HepG2 (cell line): ENCODE results near the gene PNPLA3. TPM values are rescaled to one million over a fixed set of nuclear protein-coding genes. Genes with fewer than 3 reads are reported as not detected.

ENCODE experiments used
- ATAC-seq: fragments of 200-7000 bp; cut with Tn5 transposase; 3 replicates; pipeline ENCODE4 v1.9.1; 2020; ENCODE audit warnings: mild to moderate bottlenecking, moderate library complexity
- BruUV-seq: library from RNA; stranded (reverse); fragments of 400-500 nt; replicated peaks from 2 replicates; lab custom pipeline; 2021; lab: Mats Ljungman, UMichigan
- CTCF ChIA-PET: fragments of 300-600 bp; formaldehyde crosslinking; extraction: SDS; loops from one replicate; lab custom pipeline; 2021; ENCODE audit warnings: low total read pairs, inconsistent platforms, low intra/inter-chr PET ratio; lab: Yijun Ruan, JAX
- POLR2A ChIA-PET: fragments of 350-600 bp; sonication (Branson Sonifier 250); formaldehyde crosslinking; loops from one replicate; lab custom pipeline; 2020; ENCODE audit warnings: antibody characterized with exemption, inconsistent platforms; lab: Yijun Ruan, JAX
- DNase-seq: peaks from one replicate; pipeline ENCODE4 v3.0.0-alpha.2; 2015; ENCODE audit warnings: low spot score
- FAIRE-seq: peaks from 3 replicates; lab custom pipeline; 2011; peaks lifted over from hg19 to GRCh38; lab: Jason Lieb, UNC
- H2AFZ ChIP-seq: one replicate; pipeline ENCODE4 v1.6.1; 2011; ENCODE audit warnings: low read length, inconsistent platforms
- H3K27ac ChIP-seq: fragments of 300-600 bp; 3 replicates; pipeline ENCODE4 v1.8.0; 2011; ENCODE audit warnings: mixed run types, mild to moderate bottlenecking, mixed read lengths, low read length, inconsistent platforms; ENCODE audit not compliant: insufficient read depth; ENCODE audit errors: extremely low read length
- H3K27me3 ChIP-seq, 2 experiments: fragments of 200-600 bp in 1 of 2; 2 replicates in 1 of 2; 3 replicates in 1 of 2; pipeline versions ENCODE4 v1.6.0 to v1.8.0; 2011; ENCODE audit warnings: low read length in 2 of 2, mild to moderate bottlenecking in 2 of 2, moderate library complexity in 2 of 2, inconsistent platforms in 1 of 2; ENCODE audit not compliant: insufficient read depth in 2 of 2, control insufficient read depth in 1 of 2
- H3K36me3 ChIP-seq, 2 experiments: fragments of 200-600 bp in 1 of 2; replicated peaks in 1 of 2; 2 replicates in 1 of 2; 3 replicates in 1 of 2; pipeline versions ENCODE4 v1.5.1 to v1.8.0; 2011; ENCODE audit warnings: low read length in 2 of 2, inconsistent platforms in 1 of 2; ENCODE audit not compliant: insufficient read depth in 2 of 2, control insufficient read depth in 1 of 2
- H3K4me1 ChIP-seq: 2 replicates; pipeline ENCODE4 v1.5.1; 2012; ENCODE audit warnings: low read length, inconsistent platforms; ENCODE audit not compliant: insufficient read depth
- H3K4me2 ChIP-seq: 2 replicates; pipeline ENCODE4 v1.6.0; 2011; ENCODE audit warnings: low read depth, low read length, inconsistent platforms
- H3K4me3 ChIP-seq, 3 experiments: fragments of 200-600 bp in 1 of 3; sonication (generic), shearing (Covaris generic) in 1 of 3; replicated peaks in 1 of 3; 2 replicates each; pipeline ENCODE4 v1.5.1; 2011 to 2016; ENCODE audit warnings: low read length in 3 of 3, inconsistent platforms in 2 of 3, low read depth in 2 of 3, mild to moderate bottlenecking in 2 of 3, control low read depth in 1 of 3, mixed read lengths in 1 of 3; ENCODE audit not compliant: insufficient read depth in 1 of 3
- H3K79me2 ChIP-seq: one replicate; pipeline ENCODE4 v1.6.1; 2011; ENCODE audit warnings: low read length, inconsistent platforms; ENCODE audit not compliant: insufficient read depth
- H3K9ac ChIP-seq: 2 replicates; pipeline ENCODE4 v1.6.0; 2011; ENCODE audit warnings: mild to moderate bottlenecking, low read depth, low read length, inconsistent platforms; ENCODE audit not compliant: insufficient read depth
- H3K9me3 ChIP-seq: 2 replicates; pipeline ENCODE4 v1.5.1; 2012; ENCODE audit warnings: mild to moderate bottlenecking, low read length
- H4K20me1 ChIP-seq: 2 replicates; pipeline ENCODE4 v1.6.0; 2011; ENCODE audit warnings: inconsistent platforms, mild to moderate bottlenecking, low read length, moderate library complexity; ENCODE audit not compliant: insufficient read depth
- CREM ChIP-seq, 2 experiments: sonication (generic) in 1 of 2; formaldehyde crosslinking in 1 of 2; IDR thresholded peaks; 2 replicates each; pipeline versions ENCODE4 v1.4.0 to v1.6.1; 2016 to 2020; ENCODE audit warnings: antibody characterized with exemption in 1 of 2, mild to moderate bottlenecking in 1 of 2, missing genetic modification reagents in 1 of 2
- JDP2 ChIP-seq: sonication (generic); formaldehyde crosslinking; IDR thresholded peaks from 2 replicates; pipeline ENCODE4 v1.8.1; 2022; ENCODE audit warnings: missing genetic modification reagents, borderline replicate concordance
- KLF12 ChIP-seq: sonication (generic); formaldehyde crosslinking; IDR thresholded peaks from 2 replicates; pipeline ENCODE4 v1.4.0; 2020; ENCODE audit warnings: missing genetic modification reagents, borderline replicate concordance
- MLLT10 ChIP-seq: sonication (generic); formaldehyde crosslinking; IDR thresholded peaks from 2 replicates; pipeline ENCODE4 v1.4.0; 2020; ENCODE audit warnings: missing genetic modification reagents
- PRPF4 ChIP-seq: fragments of 200-400 bp; formaldehyde crosslinking; IDR thresholded peaks from 2 replicates; pipeline ENCODE4 v1.6.1; 2016; ENCODE audit warnings: low read length, low read depth; ENCODE audit not compliant: poor library complexity, severe bottlenecking
- SIX4 ChIP-seq: sonication (generic); formaldehyde crosslinking; IDR thresholded peaks from 2 replicates; pipeline ENCODE4 v1.4.0; 2020; ENCODE audit warnings: missing genetic modification reagents
- SRY ChIP-seq: sonication (generic); formaldehyde crosslinking; IDR thresholded peaks from 2 replicates; pipeline ENCODE4 v1.8.0; 2022; ENCODE audit warnings: mild to moderate bottlenecking, missing genetic modification reagents
- TAF1 ChIP-seq: sonication (generic); formaldehyde crosslinking; IDR thresholded peaks from 2 replicates; pipeline ENCODE4 v1.4.0; 2020; ENCODE audit warnings: missing genetic modification reagents
- TBL1XR1 ChIP-seq: fragments of 150-350 bp; IDR thresholded peaks from 2 replicates; pipeline ENCODE4 v1.6.1; 2014; ENCODE audit warnings: borderline replicate concordance, low read length; ENCODE audit not compliant: partially characterized antibody
- THAP11 ChIP-seq: IDR thresholded peaks from 2 replicates; pipeline ENCODE4 v1.6.1; 2016; ENCODE audit warnings: missing biosample characterization, missing genetic modification reagents
- XBP1 ChIP-seq: sonication (generic); formaldehyde crosslinking; IDR thresholded peaks from 2 replicates; pipeline ENCODE4 v1.5.0; 2020; ENCODE audit warnings: missing genetic modification reagents
- ZEB1 ChIP-seq: IDR thresholded peaks from 2 replicates; pipeline ENCODE4 v1.6.1; 2012; ENCODE audit warnings: mild to moderate bottlenecking, low read depth, inconsistent platforms; ENCODE audit not compliant: insufficient replicate concordance
- ZNF782 ChIP-seq: sonication (generic); formaldehyde crosslinking; IDR thresholded peaks from 2 replicates; pipeline ENCODE4 v1.4.0; 2020; ENCODE audit warnings: missing genetic modification reagents, mild to moderate bottlenecking, borderline replicate concordance
- WGBS: methylation state at CpG from one replicate; pipeline ENCODE4 v1.1.6; 2017; ENCODE audit warnings: low lambda C conversion rate; 5-methylcytosine and 5-hydroxymethylcytosine counted together
- in situ Hi-C: cut with HindIII; loops from 2 replicates; pipeline ENCODE4 v1.10.0; 2017; ENCODE audit warnings: low pct_unique_long_range_greater_than_20kb; ENCODE audit not compliant: extremely low pct_ligation_motif_present
- intact Hi-C: fragments of 100-400 bp; cut with micrococcal nuclease; formaldehyde crosslinking; loops from one replicate; pipeline ENCODE4 v1.10.0; 2022; ENCODE audit not compliant: unreplicated experiment
- polyA plus RNA-seq, 8 experiments: library from polyadenylated mRNA; depleted of rRNA in 3 of 8; stranded (reverse) in 7 of 8; unstranded in 1 of 8; fragments of >200 nt; fragmentation: Illumina TruSeq in 4 of 8; extraction: Trizol in 4 of 8; gene quantifications; 2 replicates each; pipeline versions ENCODE4 v1.2.1 to v1.2.3, GENCODE V29; 2011 to 2016; ENCODE audit warnings: low read depth in 4 of 8, missing spikeins in 1 of 8, mixed read lengths in 1 of 8; ENCODE audit not compliant: insufficient read depth in 1 of 8
- total RNA-seq, 5 experiments: library from RNA; depleted of rRNA; stranded (reverse); fragments of >200 nt; fragmentation: Illumina TruSeq; extraction: Trizol; gene quantifications; 2 replicates each; pipeline ENCODE4 v1.2.3, GENCODE V29; 2016; ENCODE audit warnings: low read depth in 1 of 5
- TF ChIP-seq, protein P1 (sequence below): sonication (generic); formaldehyde crosslinking; IDR thresholded peaks from 2 replicates; pipeline ENCODE4 v1.4.0; 2020; ENCODE audit warnings: missing genetic modification reagents, borderline replicate concordance
- TF ChIP-seq, protein P2 (sequence below): sonication (generic); formaldehyde crosslinking; IDR thresholded peaks from 2 replicates; pipeline ENCODE4 v1.4.0; 2020; ENCODE audit warnings: missing genetic modification reagents
- TF ChIP-seq, protein P3 (sequence below): IDR thresholded peaks from 2 replicates; pipeline ENCODE4 v1.6.1; 2016
- TF ChIP-seq, protein P4 (sequence below): sonication (generic); formaldehyde crosslinking; conservative IDR thresholded peaks from 2 replicates; pipeline ENCODE4 v1.4.0; 2020; ENCODE audit warnings: missing genetic modification reagents

Gene PNPLA3
- total and polyA plus RNA-seq, 2 of the 13 experiments (the other 11 are each of a cell fraction or from before 2014, with no cell fraction given): 16.9 to 19.8 TPM

DNA sequence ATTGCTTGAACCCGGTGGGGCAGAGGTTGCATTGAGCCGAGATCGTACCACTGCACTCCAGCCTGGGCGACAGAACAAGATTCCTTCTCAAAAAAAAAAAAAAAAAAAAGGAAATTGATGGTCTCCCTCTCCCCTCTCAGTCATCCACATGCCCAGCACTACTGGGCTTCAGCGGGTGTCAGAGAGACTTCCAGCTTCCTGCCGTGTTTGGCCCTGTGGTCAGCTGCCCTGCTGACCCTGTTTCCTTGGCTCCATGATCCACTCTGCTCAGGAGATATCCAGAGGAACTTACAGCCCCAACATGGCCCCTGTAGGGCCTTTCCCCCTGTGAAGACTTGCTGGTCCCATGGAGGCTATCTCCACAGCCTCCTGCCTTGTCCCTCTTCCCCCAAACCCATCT, 6.1 kb upstream of the PNPLA3 start:
- no peak overlapping the region for H3K4me3 ChIP-seq
- H3K79me2 ChIP-seq: no peaks in the 10 kb centered on the region
- DNase-seq (no peak), FAIRE-seq (no peak), ATAC-seq (no peak)
- no peaks in the 10 kb centered on the region; a peak in 1 of 5 replicates for H3K27me3 ChIP-seq
- POLR2A ChIA-PET: no interaction called here
- TF ChIP-seq PRPF4 (no peak), SRY (CRISPR knock-in tag) (no peak), SIX4 (CRISPR knock-in tag) (no peak), ZNF782 (CRISPR knock-in tag) (no peak), XBP1 (no peak), TAF1 (CRISPR knock-in tag) (no peak), JDP2 (CRISPR knock-in tag) (no peak), THAP11 (CRISPR knock-in tag) (no peak), ZEB1 (no peak), MLLT10 (CRISPR knock-in tag) (no peak), KLF12 (CRISPR knock-in tag) (no peak), TBL1XR1 (no peak), CREM (IDR thresholded peaks at IDR 0.05) (no peak), CREM (CRISPR knock-in tag; IDR thresholded peaks at IDR 0.05) (no peak)
- TF ChIP-seq, protein P1, sequence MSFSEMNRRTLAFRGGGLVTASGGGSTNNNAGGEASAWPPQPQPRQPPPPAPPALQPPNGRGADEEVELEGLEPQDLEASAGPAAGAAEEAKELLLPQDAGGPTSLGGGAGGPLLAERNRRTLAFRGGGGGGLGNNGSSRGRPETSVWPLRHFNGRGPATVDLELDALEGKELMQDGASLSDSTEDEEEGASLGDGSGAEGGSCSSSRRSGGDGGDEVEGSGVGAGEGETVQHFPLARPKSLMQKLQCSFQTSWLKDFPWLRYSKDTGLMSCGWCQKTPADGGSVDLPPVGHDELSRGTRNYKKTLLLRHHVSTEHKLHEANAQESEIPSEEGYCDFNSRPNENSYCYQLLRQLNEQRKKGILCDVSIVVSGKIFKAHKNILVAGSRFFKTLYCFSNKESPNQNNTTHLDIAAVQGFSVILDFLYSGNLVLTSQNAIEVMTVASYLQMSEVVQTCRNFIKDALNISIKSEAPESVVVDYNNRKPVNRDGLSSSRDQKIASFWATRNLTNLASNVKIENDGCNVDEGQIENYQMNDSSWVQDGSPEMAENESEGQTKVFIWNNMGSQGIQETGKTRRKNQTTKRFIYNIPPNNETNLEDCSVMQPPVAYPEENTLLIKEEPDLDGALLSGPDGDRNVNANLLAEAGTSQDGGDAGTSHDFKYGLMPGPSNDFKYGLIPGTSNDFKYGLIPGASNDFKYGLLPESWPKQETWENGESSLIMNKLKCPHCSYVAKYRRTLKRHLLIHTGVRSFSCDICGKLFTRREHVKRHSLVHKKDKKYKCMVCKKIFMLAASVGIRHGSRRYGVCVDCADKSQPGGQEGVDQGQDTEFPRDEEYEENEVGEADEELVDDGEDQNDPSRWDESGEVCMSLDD: no peak
- TF ChIP-seq, protein P2, sequence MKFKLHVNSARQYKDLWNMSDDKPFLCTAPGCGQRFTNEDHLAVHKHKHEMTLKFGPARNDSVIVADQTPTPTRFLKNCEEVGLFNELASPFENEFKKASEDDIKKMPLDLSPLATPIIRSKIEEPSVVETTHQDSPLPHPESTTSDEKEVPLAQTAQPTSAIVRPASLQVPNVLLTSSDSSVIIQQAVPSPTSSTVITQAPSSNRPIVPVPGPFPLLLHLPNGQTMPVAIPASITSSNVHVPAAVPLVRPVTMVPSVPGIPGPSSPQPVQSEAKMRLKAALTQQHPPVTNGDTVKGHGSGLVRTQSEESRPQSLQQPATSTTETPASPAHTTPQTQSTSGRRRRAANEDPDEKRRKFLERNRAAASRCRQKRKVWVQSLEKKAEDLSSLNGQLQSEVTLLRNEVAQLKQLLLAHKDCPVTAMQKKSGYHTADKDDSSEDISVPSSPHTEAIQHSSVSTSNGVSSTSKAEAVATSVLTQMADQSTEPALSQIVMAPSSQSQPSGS (CRISPR knock-in tag): no peak
- TF ChIP-seq, protein P3, sequence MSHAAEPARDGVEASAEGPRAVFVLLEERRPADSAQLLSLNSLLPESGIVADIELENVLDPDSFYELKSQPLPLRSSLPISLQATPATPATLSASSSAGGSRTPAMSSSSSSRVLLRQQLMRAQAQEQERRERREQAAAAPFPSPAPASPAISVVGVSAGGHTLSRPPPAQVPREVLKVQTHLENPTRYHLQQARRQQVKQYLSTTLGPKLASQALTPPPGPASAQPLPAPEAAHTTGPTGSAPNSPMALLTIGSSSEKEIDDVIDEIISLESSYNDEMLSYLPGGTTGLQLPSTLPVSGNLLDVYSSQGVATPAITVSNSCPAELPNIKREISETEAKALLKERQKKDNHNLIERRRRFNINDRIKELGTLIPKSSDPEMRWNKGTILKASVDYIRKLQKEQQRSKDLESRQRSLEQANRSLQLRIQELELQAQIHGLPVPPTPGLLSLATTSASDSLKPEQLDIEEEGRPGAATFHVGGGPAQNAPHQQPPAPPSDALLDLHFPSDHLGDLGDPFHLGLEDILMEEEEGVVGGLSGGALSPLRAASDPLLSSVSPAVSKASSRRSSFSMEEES (CRISPR knock-in tag): no peak
- TF ChIP-seq, protein P4, sequence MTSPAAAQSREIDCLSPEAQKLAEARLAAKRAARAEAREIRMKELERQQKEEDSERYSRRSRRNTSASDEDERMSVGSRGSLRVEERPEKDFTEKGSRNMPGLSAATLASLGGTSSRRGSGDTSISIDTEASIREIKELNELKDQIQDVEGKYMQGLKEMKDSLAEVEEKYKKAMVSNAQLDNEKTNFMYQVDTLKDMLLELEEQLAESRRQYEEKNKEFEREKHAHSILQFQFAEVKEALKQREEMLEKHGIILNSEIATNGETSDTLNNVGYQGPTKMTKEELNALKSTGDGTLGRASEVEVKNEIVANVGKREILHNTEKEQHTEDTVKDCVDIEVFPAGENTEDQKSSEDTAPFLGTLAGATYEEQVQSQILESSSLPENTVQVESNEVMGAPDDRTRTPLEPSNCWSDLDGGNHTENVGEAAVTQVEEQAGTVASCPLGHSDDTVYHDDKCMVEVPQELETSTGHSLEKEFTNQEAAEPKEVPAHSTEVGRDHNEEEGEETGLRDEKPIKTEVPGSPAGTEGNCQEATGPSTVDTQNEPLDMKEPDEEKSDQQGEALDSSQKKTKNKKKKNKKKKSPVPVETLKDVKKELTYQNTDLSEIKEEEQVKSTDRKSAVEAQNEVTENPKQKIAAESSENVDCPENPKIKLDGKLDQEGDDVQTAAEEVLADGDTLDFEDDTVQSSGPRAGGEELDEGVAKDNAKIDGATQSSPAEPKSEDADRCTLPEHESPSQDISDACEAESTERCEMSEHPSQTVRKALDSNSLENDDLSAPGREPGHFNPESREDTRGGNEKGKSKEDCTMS (CRISPR knock-in tag): no peak
- no peaks in the 10 kb centered on the region for H3K36me3 ChIP-seq
- H3K4me1 ChIP-seq: peaks cover 24% of the 10 kb centered on the region
- BruUV-seq: no TSS peak
- no peak overlapping the region for H3K4me2 ChIP-seq
- no peak overlapping the region for H2AFZ ChIP-seq
- no peak overlapping the region for H3K27ac ChIP-seq
- in situ Hi-C loops: no loop called here
- intact Hi-C loops: no loop called here
- WGBS: 43% methylated on average over 6 of the region's 6 CpGs
- H4K20me1 ChIP-seq: no peaks in the 10 kb centered on the region
- H3K9me3 ChIP-seq: no peaks in the 10 kb centered on the region
- H3K9ac ChIP-seq: no peak overlapping the region
- CTCF ChIA-PET: no interaction called here
